ENCODE measurements around the gene CXorf65.

CXorf65 gene

DNA sequence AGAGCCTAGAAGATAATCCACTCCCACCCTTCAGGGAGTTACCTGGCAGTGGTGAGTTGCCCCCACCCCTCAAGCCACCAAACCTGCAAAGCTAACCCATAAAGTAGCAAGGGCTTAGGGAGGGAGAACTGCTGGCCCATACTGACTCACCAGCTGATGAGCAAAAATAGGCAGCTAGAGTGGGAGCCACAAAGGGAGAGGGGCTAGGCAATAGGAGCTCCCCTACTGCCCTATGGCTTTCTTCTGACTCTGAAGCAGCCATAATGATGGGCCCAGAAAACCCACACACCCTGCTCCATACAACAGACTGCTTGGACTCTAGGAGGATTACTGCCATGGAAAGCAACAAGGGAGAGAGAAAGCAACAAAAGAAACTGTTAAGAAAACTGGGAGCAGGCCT lies 46.4 kb downstream of the CXorf65 start:
- DNase-seq = no peak

- DNase-seq = no peak
Observed at GRCh38 chrX:71057848-71058530, 48.6 kb downstream of the CXorf65 start.

DNA sequence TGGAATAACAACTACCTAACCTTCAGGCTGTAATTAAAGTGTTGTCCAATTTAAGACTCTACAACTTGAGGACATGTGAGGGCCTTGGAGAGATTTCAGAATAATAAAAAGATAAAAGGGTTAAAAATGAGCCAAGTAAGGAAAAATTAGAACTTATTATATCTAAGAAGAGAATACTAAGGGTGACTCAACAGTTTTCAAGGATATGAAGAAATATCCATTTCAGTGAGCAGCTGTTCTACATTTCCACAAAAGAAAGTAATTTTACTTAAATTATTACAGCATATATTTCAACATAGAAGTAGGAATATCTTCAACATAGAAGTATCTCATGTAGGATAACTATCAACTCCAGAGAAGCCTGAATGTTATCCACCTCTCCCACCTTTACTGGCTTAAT lies 49.7 kb downstream of the CXorf65 start:
- no peak for DNase-seq

Data from CD4-positive, alpha-beta T cell treated with Interleukin-15 for 1 hour (primary cell).